Measurements from ENCODE around the gene CDKAL1.

CDKAL1 gene

DNA sequence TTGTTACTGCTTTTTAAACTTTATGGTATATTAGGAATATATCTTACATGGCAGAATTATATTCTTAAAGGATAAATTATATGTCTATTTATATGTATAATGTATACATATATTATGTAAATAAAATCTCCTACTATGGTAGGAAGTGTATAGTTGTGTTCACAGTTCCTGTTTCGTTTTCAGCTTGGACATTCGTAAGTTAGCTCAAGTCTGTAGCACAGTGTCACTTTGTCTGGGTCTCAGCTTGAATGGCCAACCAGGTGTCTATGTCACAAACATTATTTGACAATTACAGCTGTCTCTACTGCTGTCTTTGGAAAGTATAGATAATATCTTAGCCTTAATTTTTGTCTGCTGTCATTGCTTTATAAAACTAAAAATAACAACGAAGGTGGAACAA lies 303.9 kb downstream of the CDKAL1 start:
- DNase-seq (ENCODE audit: low spot score) = no peak

DNA sequence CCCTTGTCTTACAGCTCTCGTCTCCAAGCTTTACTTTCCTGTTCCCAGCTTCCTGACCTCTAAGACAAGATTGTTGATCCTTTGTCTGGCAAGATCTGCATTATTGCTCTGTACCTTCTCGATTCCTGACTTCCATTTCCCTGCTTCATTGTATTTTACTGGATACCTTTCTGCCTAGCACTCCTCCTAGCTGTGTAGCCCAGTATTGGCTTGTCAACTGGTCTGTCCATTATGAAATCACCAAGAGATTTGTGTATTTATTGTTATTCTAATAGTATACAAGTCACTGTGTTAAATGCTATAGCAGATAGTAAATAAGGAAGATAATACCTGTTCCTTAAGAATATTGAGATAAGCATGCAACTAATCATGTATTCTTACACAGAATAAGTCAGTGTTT lies 305.4 kb downstream of the CDKAL1 start:
- no peak for DNase-seq (ENCODE audit: low spot score)

DNA sequence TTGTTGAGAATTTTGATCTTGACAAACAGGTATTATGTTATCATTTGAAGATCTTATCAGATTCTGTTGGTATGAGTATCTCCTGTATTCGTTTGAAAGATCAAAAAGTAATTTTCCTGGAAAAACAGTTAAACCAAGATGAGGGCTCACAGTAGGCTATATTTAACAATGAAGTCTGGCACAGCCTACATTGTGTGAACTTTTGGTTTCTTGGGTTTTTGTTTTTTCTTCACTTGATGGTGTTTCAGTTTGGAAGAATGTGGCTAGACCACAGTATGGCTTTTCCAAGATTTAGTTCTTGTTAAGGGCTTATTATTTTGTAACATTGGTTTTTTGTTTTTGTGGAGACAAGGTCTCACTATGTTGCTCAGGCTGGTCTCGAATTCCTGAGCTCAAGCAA lies 306.4 kb downstream of the CDKAL1 start:
- DNase-seq (ENCODE audit: low spot score) = peak; percentile 30

DNA sequence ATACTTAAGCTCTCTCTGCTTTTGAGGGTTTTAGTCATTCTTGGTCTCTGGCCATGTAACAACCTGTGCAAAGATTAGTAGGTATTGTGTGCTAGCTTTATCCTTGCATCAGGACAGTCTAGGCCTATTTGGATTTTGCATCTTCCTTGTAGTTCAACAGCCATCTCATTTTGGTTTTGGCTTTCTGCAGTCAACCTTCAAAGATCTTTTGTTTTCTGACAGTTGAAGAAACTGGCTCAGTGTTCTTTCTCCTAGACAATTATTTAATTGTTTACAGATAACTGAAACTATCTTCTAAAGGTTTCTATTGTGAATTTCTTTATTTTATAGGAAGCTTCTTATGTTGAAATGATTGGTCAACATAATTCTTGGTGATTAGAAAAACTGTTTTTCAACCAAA lies 307.5 kb downstream of the CDKAL1 start:
- DNase-seq (ENCODE audit: low spot score) = no peak

DNA sequence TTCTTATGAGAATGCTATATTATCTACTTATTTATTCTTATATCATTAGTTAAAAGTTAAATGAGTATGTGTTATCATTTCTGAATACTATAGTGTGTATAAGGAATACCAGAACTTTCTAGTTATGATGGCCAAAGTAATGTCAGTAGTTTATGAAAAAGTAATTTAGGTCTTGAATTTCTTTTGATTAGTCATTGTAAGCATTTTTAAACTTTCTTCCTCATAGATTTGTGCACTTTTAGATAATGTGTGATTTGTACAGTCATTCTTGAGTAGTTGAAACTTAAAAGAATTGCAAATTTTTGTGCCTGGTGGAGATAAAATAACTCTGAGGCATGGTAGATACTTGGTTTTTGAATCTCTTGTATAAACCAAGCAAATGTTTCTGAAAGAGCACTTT lies 311.3 kb downstream of the CDKAL1 start:
- no peak for DNase-seq (ENCODE audit: low spot score)

DNA sequence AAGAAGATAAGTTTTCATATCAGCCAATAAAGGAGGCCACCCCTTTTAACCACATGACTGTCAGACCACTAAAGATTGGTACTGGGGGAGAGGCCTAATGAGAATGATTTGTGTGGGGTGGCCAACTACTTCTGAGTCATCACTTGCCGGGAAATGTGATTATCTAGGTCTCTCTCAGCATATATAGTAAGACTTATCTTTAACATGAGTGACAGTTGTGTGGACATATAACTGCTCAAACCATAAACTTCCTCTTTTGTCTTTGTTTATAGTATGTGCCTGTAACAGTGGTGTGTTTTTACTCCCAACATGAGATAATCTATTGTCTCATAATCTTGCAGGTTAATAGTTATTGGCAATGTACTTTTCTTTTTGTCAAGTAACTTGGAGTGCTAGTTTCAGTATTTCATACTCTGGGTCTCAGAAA lies 312.4 kb downstream of the CDKAL1 start:
- no peak for DNase-seq (ENCODE audit: low spot score)

DNA sequence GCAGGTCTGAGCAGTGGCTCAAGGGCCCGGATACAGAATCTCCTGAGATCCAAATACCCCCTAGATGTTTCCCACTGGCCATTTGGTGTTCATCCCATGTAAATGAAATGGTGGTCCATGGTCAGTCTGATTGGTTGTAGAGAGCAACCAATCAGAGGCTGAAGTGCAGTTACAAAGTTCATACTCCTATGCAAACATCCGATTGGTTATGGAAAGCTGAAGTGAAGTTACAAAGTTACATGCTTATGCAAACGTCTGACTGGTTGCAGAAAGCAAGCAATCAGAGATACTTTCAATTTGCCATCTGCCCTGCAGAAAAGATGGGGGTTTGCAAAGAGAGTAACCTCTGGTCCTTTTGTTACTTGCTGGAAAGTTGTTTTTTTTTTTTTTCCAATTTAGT lies 313.6 kb downstream of the CDKAL1 start:
- no peak for DNase-seq (ENCODE audit: low spot score)

DNA sequence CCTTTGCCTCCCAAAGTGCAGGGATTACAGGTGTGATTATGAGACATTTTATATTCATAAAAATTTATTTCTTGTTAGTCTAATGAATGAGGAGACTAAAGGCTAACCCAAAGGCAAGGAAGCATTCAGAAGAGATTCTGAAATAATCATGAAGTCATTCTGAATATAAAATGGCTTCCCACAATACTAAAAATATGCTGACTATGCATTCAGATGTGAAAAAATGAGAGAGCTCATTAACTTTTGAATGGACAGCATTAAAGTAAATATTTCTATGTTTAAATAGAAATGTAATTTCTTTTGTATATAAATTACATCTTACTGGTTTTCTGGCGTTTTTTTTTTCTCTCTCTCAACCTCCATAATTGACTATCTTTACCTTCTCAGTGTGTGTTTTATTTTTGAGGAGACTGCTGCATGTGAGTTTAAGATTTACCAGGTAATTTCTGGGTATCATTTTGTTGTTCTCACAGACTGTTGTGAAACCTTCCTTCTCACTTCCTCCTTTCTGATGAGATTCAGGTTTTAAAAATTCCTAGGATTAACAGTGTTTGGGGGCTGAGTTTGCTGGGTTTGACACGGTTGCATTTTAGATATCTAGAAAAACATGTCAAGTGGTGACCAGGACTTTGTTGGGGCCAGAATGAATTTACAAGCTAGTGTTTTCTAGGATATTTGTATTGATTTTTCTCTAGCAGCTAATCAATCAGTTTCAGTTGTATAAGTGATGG lies 316.6 kb downstream of the CDKAL1 start:
- DNase-seq (ENCODE audit: low spot score) = no peak

DNA sequence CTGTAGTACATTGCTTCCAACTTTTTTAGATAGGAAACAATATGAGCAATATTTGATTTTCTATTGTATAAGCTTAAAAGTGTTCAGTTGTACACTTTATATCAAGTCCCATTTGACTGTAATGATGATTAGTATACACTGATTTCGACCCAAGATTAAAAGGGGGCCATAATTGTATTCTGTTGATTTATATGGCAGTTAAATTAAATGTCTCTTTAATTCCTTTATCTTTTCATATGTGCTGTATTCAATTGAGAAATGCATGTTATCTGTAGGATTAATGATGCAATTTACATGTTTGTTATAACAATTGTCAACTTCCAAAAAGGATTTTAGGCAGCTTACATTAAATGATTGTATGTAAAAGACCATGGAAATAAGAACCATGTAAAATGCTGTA lies 317.5 kb downstream of the CDKAL1 start:
- no peak for DNase-seq (ENCODE audit: low spot score)

DNA sequence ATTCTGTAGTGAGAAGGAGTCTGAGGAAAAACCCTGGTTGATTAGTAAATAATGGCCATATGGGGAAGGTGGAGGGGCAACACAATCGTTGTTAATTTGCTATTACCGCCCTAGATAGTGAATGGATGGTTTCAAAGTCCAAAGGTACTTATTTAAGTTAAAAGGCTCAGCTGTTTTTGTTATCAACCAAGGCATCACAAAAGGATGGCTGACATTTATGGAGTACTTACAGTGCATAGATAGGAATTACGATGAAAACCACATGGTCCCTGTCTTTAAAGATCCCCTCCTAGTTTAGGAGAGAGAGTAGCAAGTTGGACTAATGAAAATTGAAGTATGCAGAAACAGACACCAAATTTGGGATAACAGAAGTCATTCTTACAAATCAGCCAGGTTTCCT lies 319.6 kb downstream of the CDKAL1 start:
- no peak for DNase-seq (ENCODE audit: low spot score)

DNA sequence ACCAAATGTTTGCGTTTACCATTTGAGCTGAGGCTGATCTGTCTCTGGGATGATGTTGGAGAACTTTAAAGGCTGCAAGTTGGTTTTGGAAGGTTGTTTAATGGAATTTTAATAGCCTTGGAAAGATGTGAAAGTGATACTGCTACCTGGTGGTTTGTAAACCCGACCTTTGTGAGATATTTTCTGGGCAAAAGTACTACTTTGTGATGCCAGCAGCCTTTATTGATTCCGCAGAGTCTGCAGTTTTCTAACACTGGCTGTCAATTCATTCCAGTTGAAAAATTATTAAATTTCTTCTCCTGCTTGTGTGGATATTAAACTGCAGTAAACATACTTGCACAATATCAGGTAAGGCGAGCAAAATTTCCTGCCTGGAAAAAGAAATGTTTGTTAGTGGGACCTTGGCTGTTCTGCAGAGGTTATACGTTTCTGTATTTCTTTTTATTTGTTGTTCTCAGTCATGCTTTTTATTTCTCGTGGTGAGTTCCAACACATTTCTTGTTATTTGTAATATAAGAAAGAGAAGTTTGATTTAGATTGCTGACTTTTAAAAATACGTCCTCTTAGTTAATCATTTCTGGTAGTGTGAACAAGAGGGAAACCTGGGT lies 322.5 kb downstream of the CDKAL1 start:
- DNase-seq (ENCODE audit: low spot score) = no peak

DNA sequence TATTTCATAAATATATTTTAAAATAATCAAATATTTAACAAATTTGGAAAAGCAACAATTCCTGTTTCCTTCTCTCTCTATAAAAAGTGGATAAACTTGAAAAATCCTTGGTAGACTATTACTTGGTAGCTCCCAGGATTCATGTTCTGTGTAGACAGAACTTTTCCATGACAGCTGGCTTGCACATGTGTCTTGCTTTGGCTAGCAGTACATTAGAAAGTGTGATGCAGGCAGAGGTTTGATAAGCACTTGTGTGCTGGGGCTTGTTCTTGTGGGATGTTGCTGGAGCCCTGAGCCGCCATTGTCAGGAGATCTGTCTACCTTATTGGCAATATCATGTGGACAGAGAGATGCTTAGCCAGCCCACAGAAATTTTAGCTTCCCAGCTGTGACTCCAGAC lies 327.2 kb downstream of the CDKAL1 start:
- no peak for DNase-seq (ENCODE audit: low spot score)

DNA sequence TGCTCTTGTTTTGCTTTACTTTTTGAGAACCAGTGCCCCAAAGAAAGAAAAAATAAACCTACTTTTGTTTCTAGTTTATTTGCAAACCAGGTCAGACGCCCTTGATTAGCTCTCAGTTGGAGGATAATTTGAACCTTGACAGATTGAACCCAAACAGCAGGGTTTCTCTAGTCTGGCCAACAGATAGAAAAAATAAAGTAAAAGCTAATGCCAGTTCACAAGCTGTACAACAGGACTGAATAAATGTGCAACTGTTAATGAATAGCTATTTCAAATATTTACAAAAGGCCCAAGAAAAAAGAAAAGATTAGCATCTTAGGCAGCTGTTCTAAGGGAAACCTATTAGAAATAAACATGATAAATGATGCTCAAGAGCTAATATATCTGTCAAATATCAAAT lies 331.8 kb downstream of the CDKAL1 start:
- no peak for DNase-seq (ENCODE audit: low spot score)

DNA sequence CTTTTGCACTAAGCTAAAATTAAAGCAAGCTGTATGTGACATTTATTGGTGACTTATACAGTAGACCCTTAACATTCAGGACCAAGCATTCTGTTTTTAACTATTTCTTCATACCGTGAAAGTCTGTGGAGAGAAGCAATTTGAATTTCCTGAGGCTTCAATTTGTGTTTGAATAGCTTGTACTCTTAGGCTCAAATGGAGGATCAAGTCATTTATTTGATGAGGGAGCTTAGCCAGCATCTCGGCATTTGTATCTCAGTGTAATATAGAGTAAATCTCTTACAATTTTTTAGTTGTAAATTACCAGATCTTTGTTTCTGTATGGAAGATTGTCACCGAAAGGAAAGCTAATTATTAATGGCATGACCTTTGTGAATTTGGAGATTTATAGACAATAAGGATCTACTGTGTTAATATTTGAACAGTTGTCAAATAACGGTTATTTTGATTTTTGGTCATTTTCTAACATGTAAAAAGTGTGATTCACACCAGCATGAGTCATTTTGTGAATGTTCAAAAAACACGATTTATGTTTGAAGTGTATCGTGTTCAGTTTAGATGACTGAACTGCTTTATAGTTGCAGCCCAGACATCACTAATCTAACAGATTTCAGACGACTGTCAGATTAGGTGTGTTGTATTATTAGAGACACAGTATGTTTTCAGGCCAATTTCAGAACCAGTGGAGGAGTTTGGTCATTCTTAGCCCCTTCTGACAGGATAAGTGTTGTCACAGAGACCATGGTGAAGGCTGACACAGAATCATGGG lies 332.9 kb downstream of the CDKAL1 start:
- DNase-seq (ENCODE audit: low spot score) = no peak

DNA sequence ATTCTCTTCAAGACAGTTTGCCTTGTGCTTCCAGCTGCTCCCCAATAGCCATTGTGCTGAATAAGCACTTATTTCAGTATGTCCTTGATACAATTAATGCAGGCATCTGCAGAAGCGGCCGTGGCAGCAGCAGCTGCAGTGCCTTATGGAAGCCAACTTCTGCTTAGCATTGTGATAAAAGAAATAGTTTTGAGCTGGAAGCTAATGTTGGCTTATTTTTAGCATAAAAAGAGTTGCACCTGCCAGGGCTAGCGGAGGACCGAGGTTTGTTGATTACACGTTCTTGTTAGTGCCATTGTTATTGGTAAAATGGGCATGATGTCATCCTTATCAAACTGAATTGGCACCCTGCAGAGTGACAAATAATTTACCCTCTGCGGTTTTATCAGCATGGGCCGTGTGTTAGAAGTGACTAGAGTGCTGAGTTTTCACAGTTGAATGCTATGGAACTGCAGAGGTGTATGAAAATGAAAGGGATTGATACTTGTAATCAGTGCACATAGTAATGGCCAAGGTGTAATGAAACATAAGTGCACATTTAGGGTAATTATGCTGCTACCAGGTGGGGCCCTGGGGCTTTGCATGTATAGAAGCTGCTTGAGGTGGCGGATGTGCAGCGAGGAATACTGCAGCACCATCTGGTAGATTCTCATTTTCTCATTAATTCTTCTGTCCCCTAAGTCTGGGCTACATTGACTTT lies 334.3 kb downstream of the CDKAL1 start:
- no peak for DNase-seq (ENCODE audit: low spot score)

DNA sequence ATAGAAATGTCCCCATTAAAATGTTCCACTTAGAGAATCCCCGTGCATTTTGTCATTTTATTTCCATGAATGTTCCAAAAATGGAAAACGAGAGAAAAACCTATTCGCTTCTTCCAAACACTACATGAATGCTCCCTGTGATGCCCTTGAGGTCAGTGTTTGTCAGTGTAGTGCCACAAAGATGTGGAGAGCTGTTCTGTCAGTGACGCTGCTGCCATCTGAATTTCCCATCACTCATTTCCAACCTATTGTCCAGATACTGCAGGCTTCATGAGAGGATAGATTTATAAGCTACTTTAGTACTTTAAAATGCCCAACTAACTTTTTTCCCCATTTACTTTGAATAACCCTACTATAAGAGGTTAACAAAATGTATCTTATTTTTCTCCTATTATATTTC lies 335.8 kb downstream of the CDKAL1 start:
- DNase-seq (ENCODE audit: low spot score) = no peak

DNA sequence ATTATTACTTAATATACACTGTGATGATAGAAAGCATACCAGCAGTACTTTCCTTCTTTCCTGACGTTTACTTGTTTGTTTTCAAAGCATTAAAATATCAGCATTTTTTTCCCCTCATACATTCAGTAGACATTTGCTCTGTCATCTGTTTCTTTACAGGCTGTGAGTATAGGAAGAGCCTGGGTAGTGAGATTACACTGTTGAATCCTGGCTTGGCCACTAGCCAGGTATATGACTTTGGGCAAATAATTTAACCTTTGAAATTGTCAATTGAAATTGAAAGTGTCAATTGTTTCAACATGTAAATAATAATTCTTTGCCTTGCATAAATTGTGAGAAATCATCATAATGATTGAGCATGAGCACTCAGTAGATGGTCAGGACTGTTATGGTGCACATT lies 336.2 kb downstream of the CDKAL1 start:
- no peak for DNase-seq (ENCODE audit: low spot score)

DNA sequence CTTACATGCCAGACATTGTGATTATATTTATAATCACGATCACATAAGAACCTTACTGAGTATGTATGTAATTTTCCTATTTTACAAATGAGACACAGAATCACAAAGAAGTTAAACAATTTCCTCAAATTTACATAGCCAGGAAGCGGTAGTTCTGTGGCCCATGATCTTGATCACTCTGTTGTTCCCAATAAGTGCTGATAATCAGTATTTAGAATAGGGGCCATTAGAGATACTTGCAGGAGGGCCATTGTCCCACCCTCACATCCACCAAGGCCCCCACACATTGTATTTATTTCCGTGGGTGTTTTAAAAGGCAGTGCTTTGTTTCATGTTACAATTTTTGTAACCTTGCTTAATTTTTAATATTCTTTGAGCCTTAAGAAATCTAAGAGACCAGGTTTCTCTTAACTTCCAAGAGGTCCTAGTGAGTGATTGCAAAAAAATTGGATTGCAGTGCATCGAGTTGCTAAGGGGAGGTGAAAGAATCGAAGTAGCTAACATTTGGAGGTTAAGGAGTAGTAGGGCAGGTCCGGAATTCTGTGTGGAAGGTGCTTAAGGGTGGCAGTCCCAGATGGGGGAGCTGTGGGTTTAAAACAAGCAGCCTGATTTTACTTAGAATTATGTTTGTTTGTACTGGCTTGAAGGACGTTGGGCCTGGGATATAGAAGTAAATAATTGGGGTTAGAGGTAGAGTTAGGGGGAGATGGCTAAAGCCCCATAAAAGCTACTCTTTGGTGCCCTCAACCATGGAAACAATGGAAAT lies 339.4 kb downstream of the CDKAL1 start:
- DNase-seq (ENCODE audit: low spot score) = no peak

DNA sequence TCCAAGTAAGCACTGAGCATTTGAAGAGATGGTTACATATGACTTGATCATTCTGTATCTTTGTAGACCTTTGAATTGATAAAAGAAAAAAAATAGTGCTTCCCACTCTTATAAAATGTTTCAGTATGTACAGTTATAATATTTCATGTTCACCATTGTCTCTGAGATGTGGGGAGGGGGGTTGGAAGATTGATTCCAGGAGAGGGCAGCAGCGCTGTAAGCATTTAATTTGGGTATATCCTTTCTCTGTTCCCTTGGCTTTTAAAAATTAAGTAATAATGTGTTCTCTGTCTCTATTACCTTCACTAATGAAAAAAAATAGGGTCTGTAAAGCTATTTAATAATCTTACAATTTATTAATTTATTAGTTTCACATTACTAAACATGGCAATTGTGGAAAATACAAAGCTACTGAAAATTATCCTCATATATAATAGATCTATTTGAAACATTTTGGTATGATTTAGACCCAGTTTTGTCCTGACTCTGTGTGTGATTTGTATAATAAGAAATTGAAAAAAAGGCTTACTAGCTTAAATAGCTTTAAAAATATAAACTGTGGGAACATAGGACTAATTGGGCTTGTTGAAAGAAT lies 341.2 kb downstream of the CDKAL1 start:
- no peak for DNase-seq (ENCODE audit: low spot score)

DNA sequence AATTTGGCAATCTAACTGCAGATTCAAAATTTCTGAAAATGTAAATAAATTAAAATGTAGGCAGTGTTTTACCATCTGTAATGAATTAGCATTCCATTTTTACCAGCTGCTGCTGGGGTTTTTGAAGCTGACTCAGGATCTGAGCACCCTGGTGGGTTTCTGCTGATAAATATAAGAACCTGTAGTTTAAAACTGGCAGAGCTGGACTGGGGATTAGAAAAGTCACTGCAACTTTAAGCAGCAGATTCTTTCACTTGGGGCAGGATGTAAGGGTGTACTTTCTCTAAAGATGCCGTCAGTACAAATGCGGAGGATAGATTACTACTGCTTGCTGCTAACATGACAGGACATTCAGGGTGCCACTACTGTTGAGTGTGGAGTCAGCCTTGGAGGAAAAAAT lies 341.8 kb downstream of the CDKAL1 start:
- peak; percentile 41 for DNase-seq (ENCODE audit: low spot score)

DNA sequence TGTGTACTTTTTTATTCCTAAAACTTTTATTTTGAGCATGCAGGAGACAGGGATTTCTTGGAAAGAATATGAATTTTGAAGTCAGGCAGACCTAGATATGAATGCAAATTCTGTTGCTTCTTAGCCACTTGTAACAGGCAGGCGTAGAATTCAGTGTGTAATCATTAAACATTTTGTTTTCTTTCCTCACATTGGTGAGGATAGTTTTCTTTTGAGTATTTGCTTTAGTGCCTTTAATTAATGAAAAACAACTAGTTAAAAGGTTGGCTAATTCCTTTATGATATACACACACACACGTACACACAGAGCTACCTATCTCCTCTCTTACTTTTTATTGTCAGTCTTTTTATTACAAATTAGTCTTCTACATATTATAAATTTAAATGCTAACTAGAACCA lies 342.3 kb downstream of the CDKAL1 start:
- no peak for DNase-seq (ENCODE audit: low spot score)

All from AG20443 (cell line).